ENCODE measurements around the gene TMEM131L.

TMEM131L gene

DNA sequence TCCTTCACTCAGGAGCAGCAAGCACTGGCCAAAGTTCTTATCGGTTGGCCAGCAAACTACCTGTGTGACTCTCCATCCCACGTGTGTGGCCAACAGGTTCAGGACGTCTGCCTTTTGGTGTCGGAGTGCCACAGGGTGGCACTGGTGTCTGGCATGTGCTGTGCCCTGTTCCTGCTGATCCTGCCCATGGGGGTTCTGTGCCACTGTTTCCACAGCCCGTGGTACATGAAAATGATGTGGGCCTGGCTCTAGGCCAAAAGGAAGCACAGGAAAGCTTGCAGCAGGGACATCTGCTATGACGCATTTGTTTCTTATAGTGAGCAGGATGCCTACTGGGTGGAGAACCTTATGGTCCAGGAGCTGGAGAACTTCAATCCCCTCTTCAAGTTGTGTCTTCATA is 213.3 kb downstream of the TMEM131L start:
- Histone ChIP-seq H3K9ac (ENCODE audit: low read depth in 1 of 2, low read length in 2 of 2) (no peak overlapping the region), H3K27me3 (ENCODE audit: control insufficient read depth in 1 of 2, insufficient read depth in 2 of 2, low read length in 2 of 2) (peaks cover 8 to 10% of the 10 kb centered on the region in 2 donors), H3K27ac (ENCODE audit: low read depth, low read length) (no peak overlapping the region), H3K36me3 (ENCODE audit: control insufficient read depth in 1 of 2, insufficient read depth in 2 of 2, low read length in 2 of 2) (no peaks in the 10 kb centered on the region), H3K4me1 (ENCODE audit: control insufficient read depth in 1 of 2, insufficient read depth in 2 of 2, low read length in 2 of 2) (peaks cover 0 to 6% of the 10 kb centered on the region in 2 donors), H3K9me3 (ENCODE audit: control insufficient read depth in 1 of 2, low read length in 2 of 2) (peaks cover 0 to 3% of the 10 kb centered on the region in 2 donors), H3K4me3 (ENCODE audit: low read depth in 1 of 2, low read length in 2 of 2) (no peak overlapping the region)

DNA sequence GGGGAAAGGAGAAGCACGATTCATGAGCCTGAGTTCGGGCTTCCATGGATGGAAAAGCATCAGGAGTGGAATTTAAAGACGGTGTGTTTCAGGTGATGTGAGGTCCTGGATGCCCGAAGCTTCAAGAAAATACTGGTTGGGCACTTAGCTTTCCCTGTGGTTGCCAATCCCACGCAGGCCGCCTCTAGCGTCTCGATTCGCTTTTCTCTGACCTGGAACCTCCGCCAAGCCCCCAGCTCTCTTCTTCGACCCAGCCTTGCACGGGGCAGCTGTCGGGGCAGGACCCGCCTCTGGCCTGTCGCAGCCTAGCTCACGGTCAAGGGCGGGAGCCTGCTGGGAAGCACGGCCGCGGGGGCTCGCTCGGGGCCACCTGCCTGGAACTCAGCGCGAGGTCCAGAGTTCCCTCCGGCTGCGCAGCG is 217.6 kb downstream of the TMEM131L start:
- H3K9me3 ChIP-seq (ENCODE audit: control insufficient read depth in 1 of 2, low read length in 2 of 2) = peaks cover 11% of the 10 kb centered on the region in 2 donors
- no peak overlapping the region for H3K27ac ChIP-seq (ENCODE audit: low read depth, low read length)
- no peak overlapping the region for H3K9ac ChIP-seq (ENCODE audit: low read depth in 1 of 2, low read length in 2 of 2)
- peaks cover 0 to 6% of the 10 kb centered on the region in 2 donors for H3K4me1 ChIP-seq (ENCODE audit: control insufficient read depth in 1 of 2, insufficient read depth in 2 of 2, low read length in 2 of 2)
- H3K36me3 ChIP-seq (ENCODE audit: control insufficient read depth in 1 of 2, insufficient read depth in 2 of 2, low read length in 2 of 2) = peaks cover 0 to 4% of the 10 kb centered on the region in 2 donors
- H3K27me3 ChIP-seq (ENCODE audit: control insufficient read depth in 1 of 2, insufficient read depth in 2 of 2, low read length in 2 of 2) = peaks cover 10 to 11% of the 10 kb centered on the region in 2 donors
- H3K4me3 ChIP-seq (ENCODE audit: low read depth in 1 of 2, low read length in 2 of 2) = peak overlapping the region; percentile 54 to 67

DNA sequence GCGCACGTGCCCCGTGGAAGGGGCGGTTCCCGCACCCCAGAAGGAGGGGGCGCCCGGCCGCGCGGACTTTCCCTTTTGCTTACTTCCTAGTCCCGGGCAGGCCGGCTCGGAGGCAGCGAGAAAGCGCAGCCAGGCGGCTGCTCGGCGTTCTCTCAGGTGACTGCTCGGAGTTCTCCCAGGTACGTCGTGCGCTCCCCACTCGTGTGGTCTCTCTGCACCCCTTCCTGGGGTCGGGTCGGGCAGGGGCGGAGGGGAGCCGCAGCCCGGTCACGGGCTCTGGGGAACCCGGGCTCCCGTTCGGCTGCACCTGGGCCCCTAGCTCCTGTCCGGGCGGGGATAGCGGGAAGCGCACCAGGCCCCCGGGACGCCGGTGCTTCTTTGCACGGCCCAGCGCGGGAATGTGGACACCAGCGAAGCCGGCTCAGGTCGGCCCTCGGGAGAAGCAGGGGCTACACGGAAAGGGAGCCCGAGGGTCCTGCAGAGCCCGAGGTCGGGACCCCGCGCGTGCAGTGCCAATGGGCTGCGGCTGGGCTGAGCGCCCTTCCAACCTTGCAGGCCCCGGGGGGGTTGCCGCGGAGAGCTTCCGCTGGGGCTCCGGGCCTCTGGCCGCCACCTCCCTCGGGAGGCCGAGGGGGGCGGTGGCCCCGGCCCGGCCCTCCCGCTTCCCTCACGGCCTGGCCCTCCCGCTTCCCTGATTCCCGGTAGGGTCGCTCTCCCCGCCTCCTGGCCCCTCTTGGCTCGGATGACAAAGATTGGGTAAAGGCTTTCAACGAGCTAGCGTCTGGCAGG is 218.2 kb downstream of the TMEM131L start, which contains the start of gene TLR2:
TSS of gene TLR2 (plus strand) at position 99 of the 789 bp plus-strand sequence. CDS start 18,628 bp downstream, outside the sequence.
- Histone ChIP-seq H3K9me3 (ENCODE audit: control insufficient read depth in 1 of 2, low read length in 2 of 2) (peaks cover 16% of the 10 kb centered on the region in 2 donors), H3K4me1 (ENCODE audit: control insufficient read depth in 1 of 2, insufficient read depth in 2 of 2, low read length in 2 of 2) (peaks cover 0 to 6% of the 10 kb centered on the region in 2 donors), H3K27ac (ENCODE audit: low read depth, low read length) (no peak within 1 kb of the TSS), H3K9ac (ENCODE audit: low read depth in 1 of 2, low read length in 2 of 2) (peak within 1 kb of the TSS; percentile 8 to 12), H3K4me3 (ENCODE audit: low read depth in 1 of 2, low read length in 2 of 2) (peak within 1 kb of the TSS; percentile 54 to 67), H3K27me3 (ENCODE audit: control insufficient read depth in 1 of 2, insufficient read depth in 2 of 2, low read length in 2 of 2) (peaks cover 10 to 11% of the 10 kb centered on the region in 2 donors), H3K36me3 (ENCODE audit: control insufficient read depth in 1 of 2, insufficient read depth in 2 of 2, low read length in 2 of 2) (peaks cover 0 to 5% of the 10 kb centered on the region in 2 donors)

DNA sequence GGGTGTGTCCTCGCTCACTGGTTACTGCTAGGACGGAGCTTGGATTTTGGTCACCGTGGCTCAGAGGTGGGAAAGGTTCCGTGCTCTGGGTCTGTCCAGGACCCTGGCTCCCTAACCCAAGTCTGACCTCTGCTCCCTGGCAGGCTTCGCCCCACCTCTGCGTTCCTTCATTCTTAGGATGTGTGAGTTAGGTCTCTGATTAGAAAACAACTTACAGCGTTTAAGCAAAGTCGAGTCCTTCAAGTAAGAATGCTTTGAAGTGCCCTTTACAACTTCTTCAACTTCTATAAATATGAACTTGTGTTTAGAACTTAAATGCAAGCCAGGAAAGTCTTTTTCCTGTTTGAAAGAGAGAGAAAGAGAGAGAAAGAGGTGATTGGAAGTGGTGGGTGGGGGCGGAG is 218.8 kb downstream of the TMEM131L start:
- H3K4me3 ChIP-seq (ENCODE audit: low read depth in 1 of 2, low read length in 2 of 2) = peak overlapping the region; percentile 54 to 67
- peak overlapping the region; percentile 8 to 12 for H3K9ac ChIP-seq (ENCODE audit: low read depth in 1 of 2, low read length in 2 of 2)
- H3K9me3 ChIP-seq (ENCODE audit: control insufficient read depth in 1 of 2, low read length in 2 of 2) = peaks cover 16 to 21% of the 10 kb centered on the region in 2 donors
- H3K36me3 ChIP-seq (ENCODE audit: control insufficient read depth in 1 of 2, insufficient read depth in 2 of 2, low read length in 2 of 2) = peaks cover 0 to 5% of the 10 kb centered on the region in 2 donors
- no peak overlapping the region for H3K27ac ChIP-seq (ENCODE audit: low read depth, low read length)
- H3K4me1 ChIP-seq (ENCODE audit: control insufficient read depth in 1 of 2, insufficient read depth in 2 of 2, low read length in 2 of 2) = peaks cover 0 to 6% of the 10 kb centered on the region in 2 donors
- H3K27me3 ChIP-seq (ENCODE audit: control insufficient read depth in 1 of 2, insufficient read depth in 2 of 2, low read length in 2 of 2) = peaks cover 10 to 11% of the 10 kb centered on the region in 2 donors
